HG02588 (cell line): ENCODE results near the gene GINS2.

Experiments used
- ATAC-seq: cut with Tn5 transposase; IDR thresholded peaks from one replicate; pipeline ENCODE4 v1.9.1; 2021; ENCODE audit warnings: mild to moderate bottlenecking, moderate library complexity; ENCODE audit not compliant: unreplicated experiment

The GINS2 gene

DNA sequence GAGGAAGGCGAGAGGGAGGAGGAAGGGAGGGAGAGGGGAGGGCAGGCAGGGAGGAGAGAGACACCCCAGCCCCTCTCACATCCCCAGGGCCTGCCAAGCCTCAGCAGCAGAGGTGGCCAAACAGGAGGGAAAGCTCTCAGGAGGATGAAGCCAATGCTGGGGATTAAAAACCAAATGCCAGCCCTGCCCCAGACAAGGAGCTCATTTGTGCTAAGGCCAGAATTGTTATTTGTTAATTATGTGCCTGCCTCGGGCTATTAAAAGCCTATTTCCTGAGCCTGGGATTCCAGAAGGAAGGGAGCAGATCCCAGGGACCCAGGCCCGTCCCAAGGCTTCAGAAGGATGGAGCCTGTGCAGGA, 27.9 kb upstream of the GINS2 start:
- no peak for ATAC-seq

DNA sequence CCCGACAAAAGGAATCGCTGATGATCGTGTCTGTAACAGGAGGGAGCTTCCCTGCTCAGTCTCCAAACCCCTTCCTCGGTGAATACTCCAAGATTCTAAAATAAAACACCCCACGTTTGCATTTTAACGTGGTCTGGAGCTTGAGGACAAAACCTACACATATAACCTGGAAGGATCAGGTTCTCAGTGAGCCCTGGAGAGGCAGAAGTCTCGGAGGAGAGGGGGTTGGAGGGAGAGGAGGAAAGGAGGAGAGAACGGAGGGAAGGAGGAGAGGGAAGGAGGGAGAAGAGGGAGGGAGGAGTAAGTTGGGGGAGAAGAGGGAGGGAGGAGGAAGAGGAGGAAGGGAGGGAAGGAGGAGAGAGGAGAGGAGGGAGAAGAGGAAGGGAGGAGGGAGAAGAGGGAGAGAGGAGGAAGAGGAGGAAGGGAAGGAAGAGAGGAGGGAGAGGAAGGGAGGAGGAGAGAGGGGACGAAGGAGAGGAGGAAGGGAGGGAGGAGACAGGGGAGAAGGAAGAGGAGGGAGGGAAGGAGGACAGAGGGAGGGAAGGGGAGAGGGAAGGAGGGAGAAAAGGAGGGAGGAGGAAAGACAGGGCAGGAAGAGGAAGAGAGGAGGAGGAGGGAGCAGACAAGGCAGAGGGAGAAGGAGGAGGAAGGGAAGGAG, 27.4 kb upstream of the GINS2 start:
- no peak for ATAC-seq

DNA sequence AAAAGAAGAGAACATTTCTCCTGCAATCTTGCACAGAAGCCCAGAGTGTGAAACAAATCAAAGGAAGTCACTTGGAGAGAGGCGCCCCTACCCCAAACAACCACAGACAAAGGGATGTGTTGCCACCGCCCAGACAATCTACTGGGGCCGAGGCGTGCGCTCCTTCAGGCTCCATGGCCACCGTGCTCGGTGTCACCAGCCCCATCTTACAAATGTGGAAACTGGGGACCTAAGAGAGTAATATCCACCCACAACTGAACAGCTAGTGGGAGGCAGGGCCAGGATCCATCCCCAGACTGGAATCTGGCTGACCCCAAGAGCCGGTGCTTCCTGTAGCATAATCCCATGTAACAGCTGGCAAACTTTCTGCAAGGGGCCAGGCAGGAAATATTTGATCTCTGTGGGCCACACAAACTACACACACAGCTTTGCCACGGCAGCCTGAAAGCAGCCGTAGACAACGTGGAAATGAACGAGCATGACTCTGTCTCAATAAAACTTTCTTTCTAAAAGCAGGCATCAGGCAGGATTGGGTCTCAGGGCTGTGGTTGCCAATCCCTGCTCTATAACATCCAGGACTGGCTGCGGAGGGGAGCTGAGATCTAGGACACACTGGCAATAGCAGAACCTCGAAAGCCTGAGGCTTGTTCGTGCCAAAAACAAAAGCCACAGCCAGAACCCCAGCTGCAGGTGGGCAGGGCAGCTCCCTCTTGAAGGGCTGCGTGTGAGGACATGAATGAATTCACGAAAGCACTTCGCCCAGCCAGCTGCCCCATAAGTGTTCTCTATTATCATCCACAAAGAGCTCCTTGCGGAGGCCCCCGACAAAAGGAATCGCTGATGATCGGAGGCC, 26.6 kb upstream of the GINS2 start:
- ATAC-seq = no peak

DNA sequence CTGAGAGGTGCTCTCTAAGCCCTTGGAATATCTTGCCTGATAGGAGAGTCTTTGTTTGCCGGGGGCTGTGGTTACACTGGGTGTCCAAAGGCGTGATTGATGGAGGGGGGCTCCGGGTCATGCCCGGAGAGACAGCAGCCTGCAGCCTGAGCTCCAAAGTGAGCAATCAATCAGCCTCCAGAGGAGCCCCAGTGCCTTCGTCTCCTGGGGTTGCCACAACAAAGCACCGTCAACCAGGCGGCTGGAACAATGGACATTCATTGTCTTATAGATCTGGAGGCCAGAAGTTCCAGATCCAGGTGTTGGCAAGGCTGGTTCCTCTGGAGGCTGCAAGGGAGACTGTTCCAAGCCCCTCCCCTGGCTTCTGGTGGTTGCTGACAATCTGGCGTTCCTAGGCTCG, 24.0 kb upstream of the GINS2 start:
- no peak for ATAC-seq

DNA sequence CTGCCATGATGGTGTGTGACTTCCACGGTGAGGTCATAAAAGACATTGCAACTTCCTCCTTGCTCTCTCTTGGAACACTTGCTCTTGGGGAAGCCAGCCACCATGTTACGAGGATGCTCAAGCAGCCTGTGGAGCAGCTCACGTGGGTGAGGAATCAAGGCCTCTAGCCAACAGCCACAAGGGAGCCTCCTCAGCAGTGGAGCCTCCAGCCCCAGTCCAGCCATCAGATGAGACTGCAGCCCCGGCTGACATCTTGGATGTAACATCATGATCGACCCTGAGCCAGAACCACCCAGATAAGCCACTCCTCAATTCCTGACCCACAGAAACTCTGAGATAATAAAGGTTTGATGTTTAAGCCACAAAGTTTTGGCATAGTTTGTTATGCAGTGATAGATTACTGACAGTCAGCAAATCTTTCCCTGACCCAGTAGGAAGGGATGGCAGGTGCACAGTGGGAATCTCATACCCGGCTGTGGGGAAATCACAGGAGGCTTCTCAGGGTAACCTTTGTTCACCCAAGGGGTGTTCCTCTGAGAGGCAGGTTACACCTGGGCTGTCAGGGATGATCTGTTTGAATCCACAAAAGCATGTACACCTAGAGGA, 23.3 kb upstream of the GINS2 start:
- no peak for ATAC-seq

DNA sequence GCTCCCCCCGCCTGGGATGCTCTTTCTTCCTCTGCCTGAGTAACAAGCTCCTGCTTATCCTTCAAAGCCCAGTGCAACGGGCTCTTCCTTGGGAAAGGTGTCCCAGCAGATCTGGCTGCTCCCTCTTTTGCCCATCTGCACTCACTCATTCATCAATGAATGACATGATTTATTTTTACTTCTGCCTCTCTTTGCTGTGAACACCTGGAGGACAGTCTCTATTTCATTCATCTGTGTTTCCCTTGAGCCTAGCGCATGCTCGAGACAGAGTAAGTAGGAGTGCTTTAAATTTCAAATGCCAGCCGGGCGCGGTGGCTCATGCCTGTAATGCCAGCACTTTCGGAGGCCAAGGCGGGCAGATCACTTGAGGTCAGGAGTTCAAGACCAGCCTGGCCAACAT, 22.0 kb upstream of the GINS2 start:
- ATAC-seq = no peak

DNA sequence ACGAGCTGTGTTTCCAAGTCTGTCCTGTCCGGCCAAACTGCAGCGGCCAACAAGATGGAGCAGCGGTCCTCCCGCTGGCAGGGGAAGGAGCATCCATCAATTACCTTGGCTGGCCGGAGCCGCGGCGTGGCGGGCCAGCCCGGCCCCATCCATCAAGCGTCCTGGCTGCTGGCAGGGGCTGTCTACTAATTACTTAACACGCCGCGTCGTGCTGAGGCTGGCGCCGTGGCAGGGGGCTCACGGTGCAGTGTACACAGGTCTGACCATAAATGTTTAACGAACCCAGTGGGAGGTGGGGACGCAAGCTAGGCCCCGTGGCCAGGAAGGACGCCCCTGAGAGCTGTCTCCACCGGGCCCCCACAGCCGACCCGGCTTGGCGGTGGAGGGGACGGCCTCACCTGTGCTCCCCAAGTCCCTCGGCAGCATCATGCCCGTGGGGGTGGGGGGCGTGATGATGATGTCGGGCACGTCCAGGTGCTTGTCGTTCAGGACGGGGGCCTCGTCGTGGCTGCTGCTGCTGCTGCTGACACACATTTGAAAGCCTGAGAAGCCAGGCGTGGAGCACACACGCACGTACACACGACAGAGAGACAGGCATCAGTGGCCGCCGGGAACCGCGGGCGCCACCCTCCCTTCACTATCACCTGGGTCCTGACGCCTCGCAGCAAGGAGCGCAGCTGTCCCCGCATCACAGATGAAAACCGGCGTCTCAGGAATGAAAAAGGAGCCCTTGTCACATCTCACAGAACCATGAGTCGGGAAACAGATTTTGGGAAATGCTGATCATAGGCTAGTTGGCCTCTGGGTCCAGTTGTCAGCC, 21.2 kb upstream of the GINS2 start:
- no peak for ATAC-seq

DNA sequence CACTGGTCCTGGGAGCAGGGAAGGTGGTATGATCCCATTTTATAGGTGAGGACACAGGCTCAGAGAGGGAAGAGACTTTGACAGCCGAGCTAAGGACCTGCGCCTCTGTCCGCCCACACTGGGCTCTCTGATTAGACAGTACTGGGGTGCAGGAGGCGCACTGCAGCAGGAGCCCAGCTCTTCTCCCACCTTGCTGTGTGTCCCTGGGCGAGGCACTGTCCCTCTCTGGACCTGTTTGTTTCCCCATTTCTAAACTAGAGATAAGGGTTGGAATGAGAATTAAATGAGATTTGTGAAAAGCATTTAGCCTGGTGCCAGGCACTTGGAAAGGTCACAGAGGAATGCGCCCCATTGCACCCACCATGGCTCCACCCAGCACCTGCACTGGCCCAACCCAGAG, 19.6 kb upstream of the GINS2 start:
- ATAC-seq = no peak

DNA sequence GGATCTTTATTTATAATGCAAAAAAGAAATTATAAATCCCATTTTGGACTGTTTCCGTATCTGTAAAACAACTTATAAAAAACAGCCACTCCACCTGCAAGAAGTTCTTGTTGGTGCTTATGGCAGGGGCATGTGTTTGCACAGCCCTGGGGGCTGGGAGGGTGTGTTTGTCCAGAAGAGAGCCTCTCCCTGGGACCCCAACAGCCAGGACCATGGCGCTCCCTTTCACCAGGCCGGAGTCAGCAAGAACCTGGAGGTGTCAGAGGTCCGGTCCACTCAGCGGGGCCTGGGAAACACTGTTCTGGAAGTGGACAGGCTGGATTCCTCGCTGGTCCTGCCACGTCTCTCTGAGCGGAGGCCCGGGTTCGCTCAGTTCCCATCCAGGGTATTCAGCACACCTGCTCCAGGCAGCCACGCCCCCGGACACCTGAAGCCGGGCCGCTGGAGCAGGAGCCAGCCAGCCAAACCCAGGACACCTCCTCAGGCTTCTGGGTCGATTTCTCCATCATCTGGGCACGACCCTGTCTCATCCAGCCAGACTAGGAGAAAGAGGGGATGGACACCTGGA, 18.9 kb upstream of the GINS2 start:
- no peak for ATAC-seq

DNA sequence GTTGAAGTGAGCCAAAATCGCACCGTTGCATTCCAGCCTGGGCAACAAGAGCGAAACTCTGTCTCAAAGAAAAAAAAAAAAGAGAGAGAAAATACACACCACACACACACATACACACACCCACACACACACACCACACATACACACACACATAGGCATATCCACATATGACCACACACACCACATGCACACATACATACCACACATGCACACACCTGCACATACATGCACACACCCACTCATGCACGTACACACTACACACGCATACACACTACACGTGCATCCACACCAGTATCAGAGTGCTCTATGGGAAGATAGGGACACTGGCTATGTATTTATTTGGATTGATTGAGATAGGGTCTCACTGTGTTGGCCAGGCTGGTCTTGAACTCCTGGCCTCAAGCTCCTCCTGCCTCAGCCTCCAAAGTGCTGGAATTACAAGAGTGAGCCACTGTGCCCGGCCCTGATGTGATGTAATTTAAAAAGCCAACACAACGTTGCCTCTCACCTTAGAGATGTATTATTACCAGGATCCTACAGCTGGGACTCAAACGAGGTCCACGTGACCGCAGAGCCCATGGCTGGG, 17.8 kb upstream of the GINS2 start:
- no peak for ATAC-seq

DNA sequence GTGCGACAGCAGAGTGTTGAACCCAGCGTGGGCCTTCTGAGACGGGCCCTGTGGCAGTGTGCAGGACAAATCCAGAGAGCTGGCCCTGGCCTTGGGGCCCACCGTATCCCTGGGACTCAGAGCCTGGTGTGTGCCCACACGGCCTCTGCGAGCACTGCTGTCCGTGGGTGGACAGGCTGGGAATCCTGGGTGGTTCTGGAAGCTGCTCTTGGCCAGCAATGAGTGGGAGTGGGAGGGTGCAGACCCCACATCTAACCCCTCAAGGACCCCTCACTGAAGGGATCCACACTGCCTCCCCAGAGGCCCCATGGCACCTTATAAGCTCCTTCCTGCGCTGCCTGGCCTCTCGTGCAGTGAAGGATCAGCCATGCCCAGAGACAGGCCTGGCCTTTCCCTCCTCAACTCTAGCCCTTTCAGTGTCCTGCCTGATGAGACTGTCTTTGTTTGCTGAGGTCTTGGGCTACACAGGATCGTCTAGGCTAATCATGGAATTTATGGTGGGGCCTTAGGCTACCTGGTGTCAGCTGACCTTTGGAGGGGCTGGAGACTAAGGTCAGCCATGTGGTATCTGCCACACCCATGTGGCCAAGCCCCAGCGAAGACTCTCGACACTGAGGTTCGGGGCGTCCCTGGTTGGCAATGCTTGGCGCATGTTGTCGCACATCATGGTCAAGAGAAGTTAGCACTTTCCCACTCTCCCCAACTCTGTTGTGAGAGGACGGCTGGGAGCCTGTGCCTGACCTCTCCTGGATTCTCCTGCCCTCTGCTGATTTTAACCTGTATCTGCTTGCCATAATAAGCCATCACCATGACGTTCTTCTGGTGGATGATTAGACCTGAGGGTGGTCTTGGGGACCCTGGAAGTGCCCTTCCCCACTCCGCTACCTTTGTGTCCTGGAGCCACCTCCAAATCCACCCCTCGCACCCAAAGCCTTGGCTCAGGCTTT, 16.4 kb upstream of the GINS2 start:
- ATAC-seq = no peak

DNA sequence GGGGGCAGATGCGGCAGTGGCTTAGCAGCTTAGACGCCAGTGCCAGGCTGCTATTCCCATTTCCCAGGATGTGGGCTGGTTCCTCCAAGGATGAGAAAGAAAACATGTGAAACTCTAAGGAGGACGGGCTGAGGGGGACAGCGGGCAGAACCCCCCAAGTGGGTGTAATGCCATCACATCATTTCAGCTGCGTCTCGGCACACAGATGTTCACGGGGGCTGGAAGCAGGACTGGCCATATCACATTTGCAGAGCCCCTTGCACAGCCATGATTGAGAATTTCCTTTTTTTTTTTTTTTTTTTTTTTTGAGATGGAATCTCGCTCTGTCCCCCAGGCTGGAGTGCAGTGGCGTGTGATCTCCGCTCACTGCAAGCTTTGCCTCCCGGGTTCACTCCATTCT, 15.3 kb upstream of the GINS2 start:
- no peak for ATAC-seq

DNA sequence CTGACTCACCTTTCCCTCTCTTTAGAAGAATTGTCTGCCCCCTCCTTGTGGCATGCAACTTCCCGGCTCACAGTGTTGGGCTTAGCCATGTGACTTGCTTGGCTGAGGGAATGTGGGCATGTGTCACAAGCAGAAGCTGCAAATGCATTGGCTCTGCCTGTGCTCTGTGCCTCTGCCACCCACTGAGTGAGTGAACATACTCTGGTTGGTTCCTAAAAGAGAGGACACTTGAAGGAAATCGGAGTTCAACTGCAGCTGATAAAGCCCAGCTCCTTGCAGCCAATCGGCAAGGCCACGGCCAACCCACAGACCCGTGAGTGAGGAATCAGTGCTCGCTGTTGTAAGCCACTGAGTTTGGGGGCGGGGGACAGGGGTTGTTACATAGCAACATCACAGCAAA, 10.9 kb upstream of the GINS2 start:
- ATAC-seq = no peak

DNA sequence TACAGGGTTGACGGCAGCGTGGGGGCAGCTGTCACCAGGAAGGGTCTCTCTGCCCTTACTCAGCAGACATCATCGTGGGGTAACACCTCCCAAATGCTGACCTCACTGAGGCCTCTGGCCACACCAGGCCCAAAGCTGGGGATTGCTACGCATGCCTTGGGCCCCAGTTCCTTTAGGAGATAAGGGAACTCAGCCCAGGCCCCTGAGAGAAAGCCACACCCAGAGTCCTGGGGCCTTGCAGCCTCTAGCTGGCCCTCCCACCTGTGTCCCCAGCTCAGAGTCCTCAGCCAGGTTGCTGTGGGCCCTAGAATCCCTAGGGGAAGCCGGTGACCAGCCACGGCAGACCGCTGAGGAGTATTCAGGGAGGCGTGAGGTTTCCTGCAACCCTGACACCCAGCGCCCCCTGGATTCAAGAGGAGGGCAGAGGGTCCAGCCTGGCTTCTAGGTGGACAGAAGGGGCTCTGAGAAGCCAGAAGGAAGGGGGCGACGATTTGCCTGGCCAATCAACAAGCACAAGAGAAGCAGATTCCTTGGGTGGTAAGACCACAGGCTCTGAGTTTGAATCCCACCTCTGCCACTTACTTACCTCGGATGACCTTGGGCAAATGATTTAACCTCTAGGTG, 10.3 kb upstream of the GINS2 start:
- ATAC-seq = no peak

DNA sequence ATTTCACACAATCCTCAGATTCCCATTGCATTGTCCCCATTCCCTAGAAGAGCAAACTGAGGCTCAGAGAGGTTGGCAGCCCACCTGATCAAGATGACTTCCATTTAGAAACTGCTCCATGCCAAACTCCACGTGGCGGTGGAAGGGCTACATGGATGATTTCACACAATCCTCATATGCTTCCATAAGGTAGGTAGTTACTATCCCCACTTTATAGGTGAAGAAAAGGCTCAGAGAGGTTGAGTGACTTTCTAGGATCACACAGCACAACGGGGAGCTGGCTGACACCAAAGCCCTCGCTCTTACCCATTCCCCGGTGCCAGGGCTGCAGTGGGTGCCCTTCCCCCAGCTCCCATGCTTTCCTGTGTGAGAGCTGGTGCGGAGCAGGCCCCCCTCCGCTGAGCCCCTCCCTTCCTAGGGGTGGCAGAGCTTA, 9.7 kb upstream of the GINS2 start:
- no peak for ATAC-seq

DNA sequence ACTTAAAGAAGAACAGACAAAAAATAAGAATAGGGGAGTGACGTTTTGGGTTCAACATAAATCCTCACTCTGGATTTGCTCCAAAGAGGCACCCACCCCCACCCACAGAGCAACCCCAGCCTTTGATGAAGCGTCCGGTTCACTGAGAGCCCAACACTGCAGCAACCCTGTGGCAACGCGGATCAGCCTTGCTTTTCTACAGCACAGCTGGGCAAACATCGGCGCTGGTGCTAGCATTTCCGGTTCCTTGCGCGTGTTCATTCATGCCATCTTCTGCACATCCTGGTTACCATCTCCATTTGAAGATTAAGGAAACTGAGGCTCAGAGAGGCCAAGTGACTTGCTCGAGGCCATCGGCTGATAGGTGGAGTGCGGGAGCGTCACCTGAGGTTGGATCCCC, 8.7 kb upstream of the GINS2 start:
- no peak for ATAC-seq

DNA sequence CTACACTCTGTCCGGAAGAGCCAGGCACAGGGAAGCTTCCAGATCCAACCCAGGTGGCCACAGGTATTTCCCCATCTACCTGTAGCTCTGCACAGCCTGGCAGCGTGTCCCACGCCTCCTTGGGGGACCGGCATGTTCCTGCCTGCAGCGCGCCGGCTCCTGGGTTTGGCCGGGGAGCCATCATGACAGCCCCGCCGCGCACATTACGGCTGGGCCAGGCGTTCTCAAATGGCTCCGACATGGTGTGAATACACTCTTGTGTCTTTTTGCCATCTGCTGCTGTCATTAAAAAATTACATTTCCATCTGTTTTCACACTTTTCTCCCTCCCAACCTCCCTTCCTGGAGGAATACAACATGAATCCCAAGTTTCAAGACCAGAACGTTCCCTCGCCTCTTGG, 8.0 kb upstream of the GINS2 start:
- ATAC-seq = no peak

DNA sequence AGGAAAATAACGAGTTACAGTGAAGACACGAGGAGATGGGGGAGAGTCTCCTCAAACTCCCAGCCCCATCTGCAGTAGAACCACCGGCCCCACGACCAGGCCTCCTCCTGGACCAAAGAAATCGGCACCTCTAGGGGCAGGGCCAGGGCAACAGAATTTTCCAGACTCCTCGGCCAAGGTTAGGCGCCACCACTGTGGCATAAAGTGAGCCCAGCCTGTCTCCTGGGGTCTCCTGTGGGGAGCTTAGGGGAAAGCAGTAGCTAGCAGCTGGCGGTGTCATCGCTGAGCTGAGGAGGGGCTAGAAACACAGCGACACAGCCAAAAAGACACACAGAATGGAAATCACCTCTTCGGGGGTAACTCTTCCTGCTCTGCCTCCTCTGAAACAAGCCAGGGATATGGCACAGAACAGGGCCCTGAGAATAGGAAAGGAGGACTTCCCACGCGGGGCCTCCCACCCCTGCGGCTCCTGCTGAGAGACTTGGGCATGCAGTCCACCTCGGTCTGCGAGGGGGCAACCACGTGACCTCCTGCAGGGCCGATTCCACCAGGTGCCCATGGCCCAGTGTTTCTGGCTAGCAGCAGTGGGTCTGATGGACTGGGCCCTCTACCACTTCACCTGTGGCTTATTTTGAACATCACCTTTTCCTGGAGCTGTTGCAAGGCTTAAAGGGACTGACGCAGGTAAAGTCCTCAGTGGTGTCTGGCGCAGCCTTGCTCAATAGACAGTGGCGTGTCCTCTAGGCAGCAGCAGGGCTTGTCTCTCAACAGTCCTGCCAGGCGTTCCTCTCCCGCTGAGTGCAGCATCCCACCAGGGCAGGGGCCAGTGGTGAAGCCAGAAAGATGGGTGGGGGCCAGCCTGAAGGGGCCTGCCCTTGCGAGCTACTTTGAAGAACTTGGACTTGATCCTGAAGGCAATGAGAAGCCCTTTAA, 6.7 kb upstream of the GINS2 start:
- no peak for ATAC-seq
